NCI-H2107 treated with DMSO at 0.1 percent for 48 hours (cell line): ENCODE data around the gene GABBR2.
"Not testable (repeated sequence)": the region's sequence is repeated elsewhere in the genome, so short reads cannot be mapped to it uniquely, and the experiment has no call there.

ENCODE experiments used
- DNase-seq: peaks from one replicate; lab custom pipeline; 2025; ENCODE audit not compliant: unreplicated experiment; lab: John Stamatoyannopoulos, UW

GABBR2 gene

GRCh38 chr9:98271479-98271878 lies 437.3 kb downstream of the GABBR2 start:
- no peak for DNase-seq

GRCh38 chr9:98270284-98270683 lies 438.5 kb downstream of the GABBR2 start:
- DNase-seq = not testable (repeated sequence)

GRCh38 chr9:98269652-98270051 lies 439.1 kb downstream of the GABBR2 start:
- DNase-seq = not testable (repeated sequence)

- DNase-seq = not testable (repeated sequence)
Observed at GRCh38 chr9:98267556-98267955, 441.2 kb downstream of the GABBR2 start.

GRCh38 chr9:98264516-98264915 lies 444.2 kb downstream of the GABBR2 start:
- no peak for DNase-seq

- peak; percentile 37 for DNase-seq
Observed at GRCh38 chr9:98263482-98264357, 445.0 kb downstream of the GABBR2 start.

GRCh38 chr9:98263080-98263479 lies 445.7 kb downstream of the GABBR2 start:
- no peak for DNase-seq

- DNase-seq = no peak
Observed at GRCh38 chr9:98262056-98262455, 446.7 kb downstream of the GABBR2 start.

GRCh38 chr9:98260635-98261034 lies 448.1 kb downstream of the GABBR2 start:
- no peak for DNase-seq

GRCh38 chr9:98259791-98260190 lies 448.9 kb downstream of the GABBR2 start:
- no peak for DNase-seq

- no peak for DNase-seq
Observed at GRCh38 chr9:98256756-98257155, 452.0 kb downstream of the GABBR2 start.

- DNase-seq = peak; percentile 93
Observed at GRCh38 chr9:98255578-98256296, 453.0 kb downstream of the GABBR2 start, which contains the start of gene TBC1D2. TBC1D2 (minus strand) TSS chr9:98255649; CDS start chr9:98255541, 108 bp downstream.

- no peak for DNase-seq
Observed at GRCh38 chr9:98255061-98255577, 453.6 kb downstream of the GABBR2 start.

GRCh38 chr9:98254228-98255060 lies 454.3 kb downstream of the GABBR2 start:
- no peak for DNase-seq

- DNase-seq = no peak
Observed at GRCh38 chr9:98253565-98253964, 455.2 kb downstream of the GABBR2 start.

- no peak for DNase-seq
Observed at GRCh38 chr9:98251551-98251950, 457.2 kb downstream of the GABBR2 start.

GRCh38 chr9:98249771-98250170 lies 459.0 kb downstream of the GABBR2 start:
- no peak for DNase-seq

GRCh38 chr9:98248737-98249474 lies 459.8 kb downstream of the GABBR2 start:
- DNase-seq = no peak

GRCh38 chr9:98247831-98248657 lies 460.7 kb downstream of the GABBR2 start:
- DNase-seq = no peak
